GM18907 (cell line): Measurements from ENCODE around the gene PHC2.

Source experiments
- ATAC-seq: cut with Tn5 transposase; IDR thresholded peaks from one replicate; pipeline ENCODE4 v1.9.1; 2021; ENCODE audit warnings: mild to moderate bottlenecking, moderate library complexity; ENCODE audit not compliant: unreplicated experiment

The PHC2 gene

DNA sequence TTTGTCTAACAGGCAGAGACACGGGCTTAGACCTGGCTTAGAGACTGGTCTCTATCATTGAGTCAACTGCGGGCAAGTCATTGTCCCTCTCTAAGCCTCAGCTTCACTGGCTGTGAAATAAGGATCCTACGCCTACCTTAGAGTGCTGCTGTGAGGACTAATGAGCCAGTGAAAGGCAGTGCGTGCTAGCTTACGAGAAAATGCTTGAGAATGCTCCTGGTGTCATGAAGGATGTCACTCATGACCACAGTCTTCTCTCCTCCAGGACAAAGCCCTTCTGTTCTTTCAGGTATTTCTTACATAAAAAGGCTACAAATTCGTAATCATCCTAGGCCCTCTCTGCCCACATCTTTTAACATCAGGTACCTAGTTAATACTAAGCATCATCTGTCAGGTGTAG lies 93.5 kb downstream of the PHC2 start:
- ATAC-seq: no peak

DNA sequence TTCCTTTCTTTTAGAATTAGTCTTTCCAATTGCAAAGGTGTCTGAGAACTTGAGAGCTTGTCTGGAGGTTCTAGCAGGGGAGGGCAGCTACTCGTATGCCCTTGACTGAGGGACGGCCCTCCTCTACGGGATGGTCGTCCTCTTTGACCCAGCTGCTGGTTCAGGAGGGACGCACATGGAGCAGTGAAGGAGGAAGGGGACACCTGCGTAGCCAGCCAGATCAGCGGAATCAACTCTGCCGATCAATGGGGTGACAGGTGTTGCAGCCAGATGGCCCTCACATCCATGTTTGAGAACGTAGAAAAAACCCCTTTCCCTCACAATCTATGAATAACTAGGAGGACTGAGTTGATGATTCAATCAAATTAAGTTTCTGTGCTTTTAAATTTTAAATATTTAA lies 94.3 kb downstream of the PHC2 start:
- ATAC-seq: no peak

DNA sequence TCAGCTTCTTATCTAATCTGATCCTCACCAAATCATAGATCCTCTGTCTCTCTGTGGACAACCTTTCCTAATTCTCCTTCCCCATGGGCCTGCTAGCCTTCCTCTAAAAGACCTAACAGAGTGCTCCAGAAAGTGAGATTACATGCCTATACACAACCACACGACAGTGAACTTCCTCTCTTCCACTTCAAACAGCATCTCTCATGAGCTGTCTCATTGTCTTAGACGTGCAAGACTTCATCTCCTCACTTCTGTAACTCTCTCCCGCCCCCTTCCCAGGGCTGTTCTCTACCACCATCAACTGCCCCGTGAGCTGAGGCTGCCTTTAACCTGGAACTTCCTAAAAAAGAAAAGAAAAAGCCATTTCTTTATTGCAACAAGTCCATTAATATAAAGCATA lies 95.9 kb downstream of the PHC2 start:
- ATAC-seq: no peak

DNA sequence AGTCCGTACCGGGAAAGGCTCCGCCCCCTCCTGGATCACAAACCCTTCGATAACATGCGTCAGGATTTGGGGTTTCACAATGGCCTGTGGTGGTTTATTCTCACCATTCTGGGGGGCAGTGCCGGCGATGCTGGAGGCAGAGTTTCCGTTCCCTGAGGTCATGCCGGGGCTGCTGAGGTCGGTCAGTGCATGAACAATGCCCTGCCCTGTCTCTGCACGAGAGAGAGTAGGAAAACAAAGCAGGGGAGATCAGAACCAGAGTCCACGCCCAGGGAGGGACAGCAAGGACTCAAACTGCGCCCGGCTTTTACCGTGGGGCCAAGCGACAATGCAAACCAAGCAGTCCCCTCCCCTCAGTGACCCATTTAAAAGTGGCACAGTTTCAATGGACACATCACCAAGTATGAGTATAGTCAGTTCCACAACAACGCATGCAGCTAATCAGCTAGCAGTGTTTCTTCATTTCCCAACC lies 96.8 kb downstream of the PHC2 start:
- no peak for ATAC-seq

DNA sequence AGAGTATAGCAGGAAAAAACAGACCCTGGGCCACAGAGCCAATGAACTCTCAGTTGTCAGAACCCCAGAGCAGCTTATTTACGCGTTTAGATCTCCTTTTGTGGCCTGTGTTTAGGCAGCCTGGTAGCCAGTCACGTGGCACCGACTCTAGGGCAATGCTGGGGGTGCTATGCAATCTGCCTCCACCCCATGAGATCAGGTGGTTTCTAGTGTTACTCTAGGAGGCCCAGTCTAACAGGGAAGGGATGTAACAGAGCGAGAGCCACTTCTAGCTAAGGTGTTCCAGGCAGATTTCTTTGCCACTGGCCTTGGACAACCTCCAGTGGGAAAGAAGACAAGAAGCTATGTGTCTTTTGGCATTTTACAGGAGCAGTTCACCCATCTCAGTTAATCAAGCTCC lies 98.0 kb downstream of the PHC2 start:
- ATAC-seq: no peak

DNA sequence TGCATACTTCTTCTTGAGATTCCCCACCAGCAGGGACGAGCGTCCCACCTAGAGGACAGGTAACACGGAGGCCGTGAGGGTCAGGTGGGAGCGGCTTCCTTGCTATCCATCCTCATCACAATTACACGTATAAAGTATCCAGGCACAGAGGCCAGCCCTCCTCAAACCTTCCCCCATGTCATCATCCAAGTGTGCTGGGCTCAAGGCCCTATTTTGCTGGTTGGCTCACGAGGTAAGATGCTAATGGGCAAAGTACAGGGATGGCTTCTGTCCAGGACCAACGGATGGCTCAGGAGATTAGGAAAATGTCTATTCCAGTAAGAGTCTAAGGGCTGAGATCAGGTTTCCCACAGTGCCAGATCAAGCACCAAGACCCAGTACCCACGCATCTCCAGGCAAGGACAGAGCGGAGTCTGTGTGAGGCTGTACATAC lies 98.5 kb downstream of the PHC2 start:
- no peak for ATAC-seq

DNA sequence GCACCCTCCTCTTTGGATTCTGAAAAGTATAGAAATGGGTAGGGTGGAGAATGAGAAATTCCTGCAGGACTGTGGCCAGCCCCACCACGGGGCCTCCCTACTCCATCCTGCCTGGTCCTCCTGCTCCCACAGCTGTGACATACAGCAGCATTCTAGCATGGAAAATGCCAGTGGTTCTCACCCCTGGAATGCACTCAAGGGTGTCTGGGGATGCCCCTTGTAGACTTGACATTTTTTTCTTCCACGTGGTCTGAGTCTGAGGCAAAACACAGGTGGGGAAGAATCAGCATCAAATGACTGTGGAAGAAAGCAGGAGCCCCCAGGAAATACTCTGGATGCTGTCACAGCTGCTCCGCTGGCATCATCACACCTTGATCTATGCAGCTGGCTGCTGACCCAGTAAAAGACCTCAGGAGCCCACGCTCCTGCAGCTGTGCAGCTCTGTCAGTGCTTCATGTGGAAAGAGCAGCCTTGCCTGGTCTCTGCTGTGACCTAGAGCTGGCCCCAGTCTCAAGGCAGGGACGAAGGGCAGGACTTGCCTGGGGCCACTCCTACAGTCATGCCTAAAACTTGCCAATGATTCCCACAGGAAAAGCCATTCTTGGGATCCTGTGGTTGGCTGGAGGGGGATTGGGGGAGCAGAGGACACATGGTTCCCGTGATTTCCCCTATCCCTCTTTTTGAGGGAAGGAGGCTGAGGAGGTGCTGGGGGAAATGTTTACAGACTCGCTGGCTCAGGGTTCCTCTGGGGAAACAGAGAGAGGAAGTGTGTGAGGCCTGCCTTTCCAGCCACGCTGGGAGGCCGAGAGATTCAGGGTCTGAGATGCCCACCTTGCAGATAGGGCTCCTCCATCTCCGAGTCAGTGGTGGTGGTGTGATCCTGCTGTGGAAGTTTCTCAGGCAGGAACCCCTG lies 99.2 kb downstream of the PHC2 start:
- ATAC-seq: no peak

DNA sequence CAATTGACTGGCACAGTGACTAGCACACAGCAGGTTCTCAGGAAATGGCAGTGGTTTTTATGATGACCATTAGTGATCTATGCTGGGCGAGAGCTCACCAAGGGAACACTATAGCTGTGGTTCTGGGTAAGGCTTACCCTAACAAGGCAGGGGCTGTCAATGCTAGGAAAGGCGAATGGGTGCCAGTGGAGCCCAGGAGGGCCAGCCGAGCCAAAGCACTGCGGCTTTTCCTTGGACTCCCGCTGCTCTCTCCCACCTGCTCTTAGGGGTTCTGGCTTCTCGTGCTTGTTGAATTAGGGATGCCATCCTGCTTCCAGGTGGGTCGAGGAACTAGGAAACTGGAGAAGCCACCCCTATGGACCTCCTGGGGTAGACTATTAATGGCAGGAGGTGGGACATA lies 100.0 kb downstream of the PHC2 start:
- ATAC-seq: no peak

DNA sequence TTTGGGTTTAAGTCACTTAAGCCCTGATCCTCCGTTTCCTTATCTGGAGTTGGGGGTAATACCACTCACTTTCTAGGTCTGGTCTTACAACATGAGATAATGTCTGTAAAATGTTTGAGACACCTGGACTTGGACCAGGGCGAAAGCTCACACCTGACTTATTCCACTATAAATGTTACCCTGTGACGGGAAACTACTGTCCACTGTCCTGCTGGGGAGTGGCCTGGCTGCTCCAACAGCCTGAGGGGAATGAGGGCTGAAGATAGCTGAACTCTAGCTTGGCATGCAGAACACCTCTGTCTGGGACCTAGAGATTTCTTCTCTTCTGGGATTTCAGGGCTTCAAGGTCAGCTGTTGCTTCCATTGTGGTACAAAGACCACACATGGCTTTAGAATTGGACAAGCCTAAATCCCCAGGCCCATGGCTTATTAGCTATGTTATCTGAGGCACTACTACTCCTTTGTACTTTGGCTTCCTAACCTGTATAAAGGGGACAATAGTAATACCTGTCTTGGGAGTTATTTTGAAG lies 100.5 kb downstream of the PHC2 start:
- ATAC-seq: no peak

DNA sequence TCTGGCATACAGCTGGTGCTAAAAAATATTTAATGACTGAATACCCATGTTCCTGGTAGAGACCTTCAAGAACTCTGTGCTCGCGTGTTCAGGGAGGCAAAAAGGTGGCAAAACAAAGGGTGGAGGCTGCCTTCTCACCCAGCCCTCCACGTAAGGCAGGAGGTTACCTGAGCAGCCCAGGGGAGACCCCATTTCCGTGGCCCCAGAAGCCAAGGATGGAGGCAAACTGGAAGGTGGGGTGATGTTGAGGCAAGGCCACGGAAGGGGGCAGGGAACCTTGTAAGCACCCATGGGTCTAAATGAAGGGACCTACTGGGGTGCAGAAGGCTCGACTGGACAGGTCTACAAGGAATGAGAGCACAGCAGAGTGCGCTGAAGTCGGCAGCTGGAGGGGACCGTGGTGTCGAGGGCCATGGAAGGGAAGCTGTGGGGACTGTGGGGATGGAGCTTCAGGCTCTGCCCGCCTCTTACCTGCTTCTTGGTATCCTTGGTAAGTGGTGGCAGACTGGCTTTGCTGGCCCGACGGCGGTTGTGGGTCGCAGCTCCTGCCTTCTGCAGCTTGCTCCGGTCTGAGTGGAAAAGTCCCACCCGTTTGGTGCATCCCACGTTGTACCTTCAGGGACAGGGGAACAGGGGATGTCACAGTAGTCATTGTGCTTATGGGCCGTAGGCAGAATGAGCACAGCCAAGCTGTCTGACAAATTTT lies 101.1 kb downstream of the PHC2 start:
- no peak for ATAC-seq

DNA sequence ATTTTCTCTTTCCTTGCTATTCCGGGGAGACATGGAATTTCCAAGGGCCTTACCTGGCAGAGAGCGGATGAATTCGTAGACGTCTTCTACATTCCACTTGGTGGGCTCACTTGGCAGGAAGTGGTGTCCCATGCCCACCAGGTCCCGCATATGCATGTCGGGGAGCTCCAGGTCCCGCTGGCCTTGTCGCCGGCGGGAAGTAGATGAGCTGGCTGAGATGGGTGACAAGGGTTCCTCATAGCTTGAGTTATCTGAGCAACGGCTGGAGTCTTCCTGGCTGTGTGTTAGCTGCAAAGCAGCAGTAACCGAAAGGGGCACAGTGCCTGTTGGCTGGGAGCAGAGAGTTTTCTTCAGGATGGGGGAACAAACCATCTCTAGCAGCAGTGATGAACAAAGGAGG lies 102.1 kb downstream of the PHC2 start:
- ATAC-seq: no peak

DNA sequence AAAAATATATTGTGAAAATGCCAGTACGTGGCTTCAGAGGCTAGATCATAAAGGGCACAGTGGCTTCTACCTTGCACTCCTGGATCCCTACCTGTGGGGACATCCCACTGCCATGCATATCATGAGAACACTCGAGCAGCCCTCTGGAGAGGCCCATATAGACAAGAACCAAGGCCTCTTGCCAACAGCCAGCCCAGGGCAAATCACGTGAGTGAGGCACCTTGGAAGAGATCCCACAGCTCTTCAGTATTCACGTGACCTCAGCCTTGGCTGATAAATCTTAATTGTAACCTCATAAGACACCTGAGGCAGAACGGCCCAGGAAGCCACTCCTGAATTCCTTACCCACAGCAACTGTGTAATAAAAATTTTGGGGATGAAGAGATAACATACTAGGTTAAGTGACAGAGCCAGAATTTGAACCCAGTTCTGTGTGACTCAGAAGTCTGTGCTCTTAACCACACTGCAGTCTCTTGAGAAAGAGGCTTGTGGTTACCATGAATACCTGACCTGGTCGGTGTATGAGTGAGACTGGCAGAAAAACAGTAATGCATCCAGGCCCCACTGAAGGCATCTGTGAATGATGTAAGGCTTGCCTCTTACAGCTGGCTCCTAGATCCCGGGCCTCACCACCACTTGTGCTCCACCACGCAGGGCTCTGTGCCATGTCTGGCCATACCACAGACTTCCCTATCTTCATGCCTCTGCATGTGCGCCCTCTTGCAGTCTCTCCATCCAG lies 103.1 kb downstream of the PHC2 start:
- no peak for ATAC-seq

DNA sequence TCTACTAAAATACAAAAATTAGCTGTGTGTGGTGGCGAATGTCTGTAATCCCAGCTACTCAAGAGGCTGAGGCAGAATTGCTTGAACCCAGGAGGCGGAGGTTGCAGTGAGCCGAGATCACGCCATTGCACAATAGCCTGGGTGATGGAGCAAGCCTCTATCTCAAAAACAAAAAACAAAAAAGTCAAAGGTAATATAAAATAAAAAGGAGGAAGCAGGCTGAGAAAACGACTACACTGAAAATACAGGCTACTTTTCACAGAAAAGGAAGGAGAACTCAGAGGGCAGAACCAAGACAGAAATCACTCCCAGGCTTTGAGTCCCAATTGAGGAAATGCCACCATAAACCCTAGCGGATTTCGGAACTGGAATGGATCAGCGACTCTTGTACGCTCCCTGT lies 104.1 kb downstream of the PHC2 start:
- no peak for ATAC-seq

DNA sequence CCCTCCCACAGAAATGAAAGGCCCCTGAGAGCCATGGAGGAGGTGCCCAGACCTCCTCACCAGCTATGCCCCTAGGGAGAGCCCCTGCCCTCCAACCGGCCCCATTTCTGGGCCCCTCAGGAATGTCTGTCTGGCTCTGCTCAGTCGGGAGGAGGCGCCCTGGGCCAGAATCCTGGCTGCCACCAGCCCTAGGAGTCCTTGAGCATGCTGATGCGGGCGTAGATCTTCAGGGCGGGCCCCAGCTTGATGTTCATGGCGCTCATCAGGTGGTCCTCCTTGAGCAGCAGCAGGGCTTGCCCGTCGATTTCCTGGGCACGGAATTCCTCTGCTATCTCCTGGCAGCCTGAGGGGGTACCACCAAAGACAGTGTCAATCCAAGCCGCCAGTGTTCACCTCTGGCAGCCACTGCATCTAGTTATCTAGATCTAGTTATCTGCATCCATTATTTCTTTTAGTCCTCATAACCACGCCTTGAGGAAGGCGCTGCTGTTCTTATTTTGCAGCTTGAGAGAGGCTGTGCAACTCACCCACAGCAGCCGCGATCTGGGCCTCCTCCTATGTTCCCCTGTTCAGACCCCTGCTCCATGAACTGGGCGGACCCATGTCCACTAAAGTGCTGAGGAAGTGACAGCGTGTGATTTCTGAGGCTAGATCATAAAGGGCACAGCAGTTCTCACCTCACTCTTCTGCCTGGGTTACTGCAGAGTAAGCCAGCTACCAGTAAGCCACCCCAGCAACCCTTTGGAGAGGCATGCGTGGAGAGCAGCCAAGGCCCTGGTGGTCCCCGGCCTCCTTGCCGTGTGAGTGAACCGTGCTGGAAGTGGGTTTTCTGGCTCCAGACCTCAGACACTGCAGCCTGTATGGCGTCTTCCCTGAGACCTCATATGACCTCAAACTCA lies 106.0 kb downstream of the PHC2 start:
- no peak for ATAC-seq

DNA sequence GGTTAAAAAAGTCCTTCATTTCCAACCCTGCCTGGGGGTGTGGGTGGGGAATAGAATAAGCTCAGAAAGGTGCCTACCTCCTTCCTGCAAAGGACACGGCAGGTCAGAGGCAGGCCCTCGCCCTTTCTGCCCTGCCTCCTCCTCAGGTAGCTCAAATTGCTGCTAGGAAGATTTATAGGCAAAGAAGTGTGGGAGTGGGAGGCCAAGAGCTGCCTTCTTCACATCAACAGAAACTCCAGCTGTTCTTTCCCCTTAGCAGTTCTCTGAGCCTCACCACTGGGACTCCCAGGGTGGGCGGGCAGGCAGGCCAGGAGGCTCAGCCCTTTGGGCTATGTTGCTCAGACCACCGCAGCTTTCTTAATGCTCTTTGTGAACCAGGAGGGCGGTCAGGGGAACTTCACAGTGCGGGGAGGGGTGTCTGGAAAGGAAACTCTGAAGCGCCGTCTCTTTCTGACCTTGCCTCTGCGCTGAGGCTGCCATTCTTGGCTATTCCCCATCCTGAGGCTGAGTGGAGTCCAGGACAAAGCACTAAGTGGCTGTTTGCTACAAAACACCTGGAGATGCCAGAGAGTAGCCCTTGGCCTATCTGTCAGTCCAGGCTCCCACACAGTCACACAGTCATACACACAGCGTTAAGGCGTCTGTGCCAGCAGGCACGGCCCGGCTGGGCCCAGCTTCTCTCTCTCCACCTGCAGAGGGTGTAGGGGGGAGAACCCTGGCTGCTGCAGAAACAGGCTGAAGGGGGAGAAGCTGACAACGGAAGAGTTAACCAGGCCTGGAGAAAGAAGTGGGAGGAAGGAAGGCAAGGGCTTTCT lies 107.0 kb downstream of the PHC2 start:
- no peak for ATAC-seq

DNA sequence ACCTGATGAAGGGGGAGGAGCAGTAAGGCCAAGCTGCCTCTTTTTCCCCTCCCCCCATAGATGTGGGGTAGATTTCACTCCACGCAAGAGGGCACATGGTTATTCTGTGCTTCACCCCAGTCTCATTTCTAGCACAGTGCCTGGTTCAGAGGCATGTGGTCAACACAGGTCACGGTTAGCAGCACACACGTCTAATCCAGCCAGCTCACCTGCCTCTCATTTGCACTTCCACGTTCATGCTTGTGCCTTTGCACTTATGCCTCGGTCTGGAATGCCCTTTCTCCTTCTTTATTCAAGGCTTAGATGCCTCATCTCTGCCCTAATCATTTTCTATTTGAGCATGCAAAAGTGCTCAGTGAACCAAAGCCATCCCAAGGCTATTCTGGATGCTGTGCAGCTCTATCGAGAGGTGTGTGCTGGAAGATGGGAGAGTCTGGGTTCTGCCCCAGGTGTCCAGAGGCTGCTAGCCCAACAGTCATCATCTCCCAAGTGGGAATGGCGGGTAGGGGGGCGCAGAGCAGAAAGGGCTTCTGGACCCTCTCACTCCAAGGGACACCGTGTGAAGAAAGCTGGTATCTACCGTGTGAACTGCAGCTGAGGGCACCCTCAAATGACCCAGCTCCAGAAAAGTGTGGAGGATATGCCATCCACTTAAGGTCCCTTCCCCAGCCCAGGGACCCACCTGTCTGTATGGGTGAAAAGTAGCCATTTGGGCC lies 107.9 kb downstream of the PHC2 start:
- ATAC-seq: no peak

DNA sequence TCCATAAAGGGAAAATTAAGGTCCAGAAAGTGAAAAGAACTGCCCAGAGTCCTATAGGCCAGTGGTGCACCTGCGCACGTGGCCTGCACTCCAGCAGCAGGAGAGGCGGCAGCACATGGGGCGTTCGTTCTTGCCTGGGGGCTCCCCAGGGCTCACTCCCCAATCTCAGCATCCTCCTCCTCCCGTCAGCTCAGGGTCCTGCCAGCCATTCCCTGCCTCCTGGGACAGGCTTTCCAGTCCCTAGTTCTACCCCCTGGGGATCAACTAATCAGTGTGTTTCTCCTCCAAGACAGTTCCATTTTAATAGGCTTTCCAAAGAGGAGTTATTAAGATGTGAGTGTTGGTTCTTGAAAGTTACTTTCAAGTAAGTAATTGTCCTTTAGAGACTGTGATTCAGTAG lies 108.8 kb downstream of the PHC2 start:
- no peak for ATAC-seq

DNA sequence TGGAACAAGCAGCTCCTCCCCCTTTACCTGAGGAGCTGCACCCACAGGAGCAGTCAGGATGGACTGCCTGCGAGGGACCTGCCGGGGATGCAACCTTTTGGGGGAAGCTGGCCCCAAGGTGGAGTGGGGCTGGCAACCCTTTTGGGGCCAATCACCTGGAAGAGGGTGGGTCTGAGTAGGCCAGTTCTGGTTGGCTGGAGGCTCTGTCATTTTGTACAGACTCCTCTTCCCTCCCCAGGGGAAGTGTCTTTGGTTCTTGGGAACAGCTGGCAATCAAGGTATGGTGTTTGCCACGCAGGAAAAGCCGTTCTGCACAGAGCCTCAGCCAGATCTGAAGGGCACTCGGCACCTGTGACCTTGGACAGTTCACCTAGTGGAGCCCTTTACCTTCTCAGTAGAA lies 109.7 kb downstream of the PHC2 start:
- ATAC-seq: no peak
